ENCODE data around the gene CACNB2.

Gene CACNB2

DNA sequence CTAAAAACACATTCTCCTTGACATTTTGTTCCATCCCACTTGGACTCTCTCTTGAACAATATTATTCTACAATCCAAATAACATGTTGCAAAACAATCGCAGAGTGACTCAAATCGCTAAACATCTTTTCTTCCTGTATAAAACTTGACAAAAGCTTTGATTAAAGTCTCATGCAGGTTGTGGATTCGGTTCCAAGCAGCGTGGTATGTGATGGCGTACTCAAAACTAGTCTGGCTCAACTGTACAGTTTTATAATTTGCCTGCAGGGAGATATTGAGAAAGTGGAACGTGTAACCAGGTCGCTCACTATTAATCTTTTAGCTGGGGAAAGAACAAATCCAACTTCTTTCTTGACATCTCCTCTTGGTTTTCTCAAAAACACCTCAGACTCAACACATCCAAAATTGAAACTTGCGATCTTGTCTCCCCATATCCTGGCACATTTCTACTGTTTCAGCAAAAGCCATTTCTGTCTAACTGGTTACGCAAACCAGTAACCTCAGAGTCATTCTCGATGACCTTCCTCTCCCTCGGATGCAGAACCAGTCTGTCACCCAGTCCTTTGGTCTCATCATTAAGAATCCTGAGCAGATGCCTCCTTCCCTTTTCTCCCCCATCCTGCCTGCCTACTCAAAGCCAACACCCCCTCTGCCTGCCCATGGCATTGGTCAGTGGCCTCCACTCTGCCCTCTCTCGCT, 100.1 kb downstream of the CACNB2 start:
- no peak for DNase-seq (ENCODE audit: insufficient read length, low spot score)
- TF ChIP-seq POLR2A (IDR thresholded peaks at IDR 0.05; ENCODE audit: low read depth, low read length): no peak
- FAIRE-seq: no peak

DNA sequence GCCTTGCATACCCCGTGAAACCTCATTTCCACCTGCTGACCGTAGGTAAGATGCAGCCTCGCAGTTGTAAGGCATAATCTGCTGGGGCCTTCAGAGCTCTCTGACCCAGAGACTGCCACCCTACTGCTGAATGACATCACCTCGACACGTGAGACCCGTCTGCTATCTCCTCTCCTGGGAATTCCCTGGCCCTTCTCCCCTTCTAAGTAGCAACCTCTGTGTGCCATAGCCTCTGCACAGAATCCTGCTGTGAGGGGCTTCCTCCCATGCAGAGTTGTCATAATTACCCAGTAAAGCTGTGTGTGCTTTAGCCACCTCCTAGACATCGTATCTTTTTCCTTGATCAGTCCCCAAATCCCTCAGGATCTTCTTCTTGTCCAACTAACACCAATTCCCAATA, 106.7 kb downstream of the CACNB2 start:
- DNase-seq (ENCODE audit: insufficient read length, low spot score) (no peak), FAIRE-seq (no peak)
- no peak for TF ChIP-seq POLR2A (IDR thresholded peaks at IDR 0.05; ENCODE audit: low read depth, low read length)

DNA sequence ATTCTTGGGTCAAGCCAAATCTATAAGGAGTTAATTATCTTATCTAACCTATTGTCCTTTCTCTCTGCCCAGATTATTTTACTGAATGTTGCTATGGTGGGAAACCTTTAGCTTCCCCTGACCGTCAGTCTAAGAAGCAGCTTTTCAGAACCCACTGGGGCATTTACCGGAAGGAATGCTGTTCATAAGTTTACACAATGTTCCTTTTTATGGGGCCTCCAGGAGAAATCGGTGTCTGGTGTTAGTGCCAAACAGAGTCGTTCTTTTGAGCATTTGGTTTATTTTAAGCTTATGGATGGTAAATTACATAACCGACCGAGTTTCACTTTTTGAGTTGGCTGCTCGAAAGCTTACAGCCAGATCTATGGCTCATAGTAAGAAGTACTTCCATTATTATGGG, 111.9 kb downstream of the CACNB2 start:
- TF ChIP-seq POLR2A (IDR thresholded peaks at IDR 0.05; ENCODE audit: low read depth, low read length): no peak
- FAIRE-seq (no peak), DNase-seq (ENCODE audit: insufficient read length, low spot score) (no peak)

DNA sequence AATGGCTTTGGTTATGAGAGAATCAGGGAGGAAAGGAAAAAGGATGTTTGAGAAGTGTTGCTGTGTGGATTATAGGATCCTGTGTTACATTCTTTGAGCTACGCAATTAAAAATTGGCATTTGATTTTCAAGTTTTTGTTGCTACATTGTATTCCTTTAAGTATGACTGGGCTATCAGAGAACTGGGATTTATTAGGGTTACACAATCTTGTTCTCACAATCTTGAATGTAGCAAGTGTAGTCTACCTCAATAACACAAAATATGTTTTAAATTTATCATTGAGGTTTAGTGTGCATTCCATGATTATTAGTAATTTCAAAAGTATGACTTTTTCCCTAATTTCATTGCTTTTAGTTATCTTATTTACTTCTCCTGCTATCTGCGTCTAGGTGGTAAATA, 113.9 kb downstream of the CACNB2 start:
- DNase-seq (ENCODE audit: insufficient read length, low spot score) (no peak), FAIRE-seq (no peak)
- no peak for TF ChIP-seq POLR2A (IDR thresholded peaks at IDR 0.05; ENCODE audit: low read depth, low read length)

DNA sequence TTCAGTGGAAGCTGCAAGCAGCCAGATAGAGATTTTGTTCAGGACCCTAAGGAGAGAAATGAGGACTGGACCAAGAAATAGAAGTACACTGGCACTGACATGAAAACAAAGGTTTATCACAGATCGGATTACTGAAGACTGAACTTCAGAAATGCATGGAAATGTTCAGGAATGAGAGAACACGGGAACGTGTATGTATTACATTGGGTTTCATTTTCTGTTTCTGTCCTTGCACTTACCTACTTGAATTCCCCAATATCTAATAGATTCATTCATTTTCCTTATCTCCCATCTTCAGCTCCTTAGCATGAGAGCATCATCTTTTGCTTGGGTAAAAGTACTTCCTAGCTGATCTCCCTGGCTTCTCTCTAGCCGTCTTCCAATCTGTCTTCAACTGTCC, 114.5 kb downstream of the CACNB2 start:
- no peak for DNase-seq (ENCODE audit: insufficient read length, low spot score)
- no peak for TF ChIP-seq POLR2A (IDR thresholded peaks at IDR 0.05; ENCODE audit: low read depth, low read length)
- no peak for FAIRE-seq

DNA sequence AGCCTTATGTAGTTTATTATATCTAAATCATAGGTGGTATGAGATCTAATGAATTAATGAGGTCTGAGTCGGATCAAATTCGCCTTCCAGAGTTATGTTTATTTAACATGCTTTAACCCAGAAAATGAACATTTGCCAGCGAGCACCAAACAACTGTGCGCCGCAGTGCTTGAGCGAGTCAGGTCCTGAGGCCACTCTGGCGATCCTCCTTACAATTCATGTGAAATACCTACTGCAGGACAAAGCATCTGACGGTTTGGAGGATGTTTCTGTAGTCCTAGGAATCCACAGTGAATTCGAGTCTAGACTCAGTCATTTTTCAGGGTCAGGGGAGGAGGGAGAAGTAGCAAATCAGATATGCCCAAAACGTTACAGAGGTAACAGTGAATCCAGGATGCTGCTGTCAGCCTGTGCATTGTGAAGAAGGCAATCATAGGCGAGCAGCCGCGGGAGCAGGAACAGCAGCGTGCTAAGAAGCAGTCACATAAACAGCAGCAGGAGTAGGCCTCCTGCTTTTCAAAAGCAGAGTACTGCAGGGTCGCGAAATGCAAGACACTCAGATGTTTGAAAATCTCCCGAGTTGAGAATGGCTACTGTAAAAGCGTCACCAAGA, 120.2 kb downstream of the CACNB2 start:
- no peak for TF ChIP-seq POLR2A (IDR thresholded peaks at IDR 0.05; ENCODE audit: low read depth, low read length)
- FAIRE-seq (no peak), DNase-seq (ENCODE audit: insufficient read length, low spot score) (no peak)

DNA sequence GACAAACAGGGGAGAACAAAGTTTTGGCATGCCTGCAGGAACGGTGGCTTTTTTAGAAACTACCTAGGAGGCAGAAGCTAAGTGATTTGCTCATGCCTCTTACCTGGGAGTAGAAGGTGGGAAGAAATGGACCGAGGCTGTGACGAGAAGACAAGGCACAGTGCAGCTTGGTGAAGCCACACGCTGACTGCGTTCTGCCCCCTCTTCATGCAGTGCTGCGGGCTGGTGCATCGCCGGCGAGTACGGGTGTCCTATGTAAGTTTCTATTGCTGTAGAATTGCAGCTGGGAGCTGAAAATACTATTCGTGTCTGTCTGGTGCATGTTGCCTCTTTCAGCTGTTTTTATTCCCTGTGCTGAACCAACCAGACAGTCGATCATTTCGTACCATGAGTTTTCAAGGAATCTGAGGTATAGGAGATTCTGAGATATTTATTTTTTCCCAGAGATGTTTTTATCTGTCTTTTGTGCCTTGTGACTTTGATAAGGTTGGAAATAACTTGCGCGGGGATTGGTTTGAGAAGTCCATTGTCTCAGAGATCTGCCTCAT, 120.9 kb downstream of the CACNB2 start:
- TF ChIP-seq POLR2A (IDR thresholded peaks at IDR 0.05; ENCODE audit: low read depth, low read length): no peak
- DNase-seq (ENCODE audit: insufficient read length, low spot score): no peak
- FAIRE-seq: no peak

DNA sequence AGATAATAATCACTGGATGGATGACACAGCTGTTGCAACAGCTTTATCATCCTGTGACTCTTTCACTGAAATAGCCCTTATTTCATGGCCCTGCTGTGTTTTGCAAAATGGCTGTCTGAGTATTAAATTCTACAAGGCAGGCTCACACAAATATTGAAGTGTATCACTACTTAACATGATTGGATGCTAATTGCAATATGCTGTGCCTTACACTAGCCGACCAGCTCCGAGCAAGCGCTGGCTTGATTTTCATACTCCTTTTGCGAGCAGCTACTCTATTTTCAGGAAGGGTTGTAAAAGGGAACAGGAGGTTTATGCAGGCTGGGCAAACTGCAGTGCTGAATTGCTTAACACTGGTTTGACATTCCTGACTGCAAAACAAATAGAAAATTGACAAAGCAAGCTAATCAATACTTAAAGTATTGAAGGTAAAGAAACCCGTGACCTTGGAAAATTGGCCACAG, 121.6 kb downstream of the CACNB2 start:
- TF ChIP-seq POLR2A (IDR thresholded peaks at IDR 0.05; ENCODE audit: low read depth, low read length): no peak
- DNase-seq (ENCODE audit: insufficient read length, low spot score) (no peak), FAIRE-seq (no peak)

DNA sequence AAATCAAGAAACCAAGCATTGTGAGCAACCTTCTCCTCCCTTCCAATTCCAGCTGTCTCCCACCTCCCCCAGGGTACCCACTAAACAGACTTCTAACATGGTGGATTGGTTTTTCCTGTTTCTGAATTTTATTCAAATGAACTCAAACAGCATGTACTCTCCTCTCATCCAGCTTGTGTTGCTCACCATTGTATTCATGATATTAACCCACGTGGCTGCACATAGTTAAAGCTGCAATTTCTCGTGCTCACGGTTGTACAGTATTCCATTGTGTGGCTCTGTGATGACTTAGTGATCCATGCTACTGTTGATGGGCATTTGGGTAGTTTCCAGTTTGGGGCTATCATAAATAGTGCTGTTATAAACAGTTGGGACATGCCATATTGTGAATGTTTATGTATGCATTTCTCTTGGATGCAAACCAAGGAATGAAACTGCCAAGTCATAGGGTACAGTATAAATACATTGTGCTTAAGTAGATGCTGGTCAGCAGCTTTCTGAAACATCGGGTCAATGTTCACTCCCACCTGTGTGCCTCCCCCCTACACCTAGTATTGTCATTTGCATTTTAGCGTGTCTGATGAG, 124.3 kb downstream of the CACNB2 start:
- DNase-seq (ENCODE audit: insufficient read length, low spot score) (no peak), FAIRE-seq (no peak)
- TF ChIP-seq POLR2A (IDR thresholded peaks at IDR 0.05; ENCODE audit: low read depth, low read length): no peak

DNA sequence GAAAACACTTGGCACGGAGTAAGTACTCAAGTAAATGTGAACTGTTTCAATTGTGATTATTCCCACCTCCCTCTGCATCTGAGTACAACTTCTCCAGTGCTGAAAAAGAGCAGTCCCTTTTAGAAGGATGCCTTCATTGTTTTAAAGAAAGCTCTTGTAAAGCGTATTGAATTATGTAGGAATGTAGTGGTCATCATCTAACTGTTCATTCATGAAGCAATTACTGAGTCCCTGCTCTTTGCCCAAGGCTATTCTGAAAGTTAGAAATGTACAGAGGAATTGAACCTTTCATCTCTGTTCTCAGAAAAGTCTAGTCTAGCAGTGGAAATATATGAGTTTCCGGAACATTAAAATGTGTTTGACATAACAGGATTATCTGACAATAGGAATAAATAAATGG, 127.8 kb downstream of the CACNB2 start:
- TF ChIP-seq POLR2A (IDR thresholded peaks at IDR 0.05; ENCODE audit: low read depth, low read length): no peak
- no peak for DNase-seq (ENCODE audit: insufficient read length, low spot score)
- FAIRE-seq: no peak

DNA sequence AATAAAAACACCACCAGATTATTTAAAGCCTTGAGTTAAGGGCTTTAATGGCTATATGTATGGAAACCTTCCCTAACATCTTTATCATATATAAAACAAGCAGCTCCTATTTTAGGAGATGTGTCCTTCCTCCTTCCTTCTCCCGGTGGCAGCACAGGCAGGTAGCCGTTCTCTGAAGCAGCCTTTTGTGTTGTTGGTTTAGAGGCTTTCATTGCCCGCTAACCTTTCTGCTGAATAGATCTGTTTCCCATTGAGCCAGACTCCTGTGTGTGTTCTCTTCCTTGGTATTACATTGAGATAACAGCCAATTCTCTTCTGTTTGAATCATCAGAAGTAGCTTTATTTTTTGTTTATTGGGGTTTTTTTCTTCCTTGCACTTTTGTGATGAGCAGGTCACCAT, 131.3 kb downstream of the CACNB2 start:
- FAIRE-seq: no peak
- TF ChIP-seq POLR2A (IDR thresholded peaks at IDR 0.05; ENCODE audit: low read depth, low read length): no peak

DNA sequence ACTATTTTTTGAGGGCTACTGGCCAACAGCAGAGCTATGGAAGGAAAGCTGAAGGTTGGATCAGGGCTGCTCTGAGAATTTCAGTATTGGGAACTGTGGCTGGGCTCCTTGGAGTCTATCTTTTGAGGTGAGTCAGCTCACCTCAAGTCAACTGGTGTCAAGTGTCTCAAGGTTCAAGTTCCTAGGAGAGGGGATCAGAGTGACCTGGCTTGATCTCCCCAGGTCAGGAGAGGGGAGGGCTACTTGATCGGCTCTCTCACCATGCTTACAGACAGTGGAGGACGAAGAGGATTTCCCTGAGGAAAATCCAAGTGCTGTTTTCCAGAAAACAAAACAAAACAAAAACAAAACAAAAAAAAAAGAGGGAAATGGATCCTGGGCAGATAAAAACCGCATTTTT, 132.8 kb downstream of the CACNB2 start:
- DNase-seq (ENCODE audit: insufficient read length, low spot score): no peak
- no peak for FAIRE-seq
- TF ChIP-seq POLR2A (IDR thresholded peaks at IDR 0.05; ENCODE audit: low read depth, low read length): no peak

More for the DNA sequence above, 131.3 kb downstream of the CACNB2 start:
- no peak for DNase-seq (ENCODE audit: insufficient read length, low spot score)

DNA sequence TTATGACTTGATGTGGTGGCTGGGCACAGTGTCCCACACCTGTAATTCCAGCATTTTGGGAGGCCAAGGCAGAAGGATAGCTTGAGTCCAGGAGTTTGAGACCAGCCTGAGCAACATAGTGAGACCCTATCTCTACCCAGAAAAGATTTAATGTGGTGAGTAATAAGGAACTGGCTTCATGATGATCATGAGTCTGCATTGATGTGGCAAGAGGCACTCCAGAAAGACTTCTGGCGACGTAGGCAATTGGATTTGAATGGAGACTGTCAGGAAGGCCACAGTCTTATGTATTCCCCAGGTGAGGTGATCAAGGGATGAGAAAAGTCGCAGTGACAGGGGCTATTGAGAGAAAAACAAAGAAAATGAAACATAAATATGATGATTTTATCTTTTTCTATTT, 138.0 kb downstream of the CACNB2 start:
- no peak for TF ChIP-seq POLR2A (IDR thresholded peaks at IDR 0.05; ENCODE audit: low read depth, low read length)

DNA sequence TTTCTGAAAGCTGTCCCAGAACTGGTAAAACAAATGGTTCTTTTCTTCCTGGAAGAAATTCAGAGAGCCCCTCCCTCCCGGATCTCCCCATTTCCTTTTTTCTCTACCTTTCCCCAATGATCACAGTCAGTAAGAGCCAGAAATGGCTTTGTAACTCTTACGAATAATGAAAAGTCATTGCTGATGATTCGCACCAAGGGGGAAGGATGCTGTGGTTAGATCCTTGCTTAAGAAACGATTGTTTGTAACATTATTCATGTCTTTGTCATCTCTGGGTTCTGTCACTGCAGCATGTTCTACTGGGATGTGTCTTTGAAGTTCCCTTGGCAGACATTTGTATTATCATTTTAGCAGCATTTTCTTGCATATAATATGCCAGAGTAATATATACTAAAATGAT, 138.9 kb downstream of the CACNB2 start:
- DNase-seq (ENCODE audit: insufficient read length, low spot score) (no peak), FAIRE-seq (no peak)
- no peak for TF ChIP-seq POLR2A (IDR thresholded peaks at IDR 0.05; ENCODE audit: low read depth, low read length)

More for the DNA sequence above, 138.0 kb downstream of the CACNB2 start:
- FAIRE-seq (no peak), DNase-seq (ENCODE audit: insufficient read length, low spot score) (no peak)

DNA sequence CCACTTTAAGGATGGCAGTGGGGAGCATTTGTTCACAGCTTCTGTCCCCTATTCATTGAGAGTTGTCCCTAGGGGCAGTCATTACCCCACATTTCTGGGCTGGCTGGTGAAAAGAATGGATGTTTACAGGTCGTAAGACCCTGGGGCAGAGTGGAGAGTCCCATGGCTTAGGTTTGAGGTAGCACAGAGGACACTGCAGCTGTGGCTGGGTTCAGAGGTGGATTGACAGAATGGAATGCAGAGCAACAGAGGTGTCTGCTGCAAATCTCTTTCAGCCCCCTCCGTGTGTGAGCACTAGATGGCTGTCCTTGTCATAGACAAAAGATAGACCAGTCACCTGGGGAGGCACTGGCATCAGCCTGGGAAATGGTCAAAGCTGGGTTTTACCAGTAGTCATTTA, 141.9 kb downstream of the CACNB2 start:
- TF ChIP-seq POLR2A (IDR thresholded peaks at IDR 0.05; ENCODE audit: low read depth, low read length): no peak
- no peak for FAIRE-seq
- DNase-seq (ENCODE audit: insufficient read length, low spot score): no peak

Measured in H54 (cell line).